Breast epithelium (tissue), 4 donors: Measurements from ENCODE around the gene SLC27A1. TPM values are rescaled to one million over a fixed set of nuclear protein-coding genes. Genes with fewer than 3 reads are reported as not detected.
A peak's percentile ranks its signal among the peaks of the same experiment; 100 is the strongest.

ENCODE experiments used
- DNase-seq, 2 donors: peaks; one replicate each; pipeline ENCODE4 v3.0.0-alpha.2; 2019; ENCODE audit warnings: low spot score in 2 of 2
- H3K27ac ChIP-seq, 2 donors: fragments of 200-600 bp; sonication (generic) in 1 of 2; one replicate each; pipeline ENCODE4 v1.5.1; 2016 to 2019; ENCODE audit warnings: mild to moderate bottlenecking in 1 of 2
- H3K27me3 ChIP-seq, 2 donors: fragments of 200-600 bp; sonication (generic) in 1 of 2; one replicate each; pipeline versions ENCODE4 v1.5.1 to v1.6.0; 2017 to 2019; ENCODE audit warnings: control low read depth in 1 of 2, mild to moderate bottlenecking in 1 of 2
- H3K36me3 ChIP-seq: fragments of 200-600 bp; one replicate; pipeline ENCODE4 v1.5.1; 2019
- H3K4me1 ChIP-seq, 2 donors: fragments of 200-600 bp; sonication (generic); one replicate each; pipeline ENCODE4 v1.5.1; 2016 to 2019; ENCODE audit warnings: control low read depth in 1 of 2
- H3K4me3 ChIP-seq, 3 donors: fragments of 200-600 bp; sonication (generic); 1 replicate in 2 of 3; 2 replicates in 1 of 3; pipeline ENCODE4 v1.5.1; 2016 to 2019; ENCODE audit warnings: mild to moderate bottlenecking in 3 of 3, moderate library complexity in 2 of 3
- H3K9me3 ChIP-seq, 2 donors: fragments of 200-600 bp; sonication (generic) in 1 of 2; one replicate each; pipeline ENCODE4 v1.5.1; 2016 to 2019; ENCODE audit warnings: control low read depth in 1 of 2
- CTCF ChIP-seq, 3 donors: fragments of 450-650 bp; IDR thresholded peaks; one replicate each; pipeline ENCODE4 v1.5.1; 2016 to 2017; ENCODE audit warnings: antibody characterized with exemption in 3 of 3, mild to moderate bottlenecking in 3 of 3, moderate library complexity in 3 of 3
- POLR2A ChIP-seq: fragments of 450-650 bp; IDR thresholded peaks from one replicate; pipeline ENCODE4 v1.6.1; 2016; ENCODE audit warnings: antibody characterized with exemption, mild to moderate bottlenecking, moderate library complexity
- POLR2AphosphoS5 ChIP-seq, 3 donors: sonication (generic); formaldehyde crosslinking; IDR thresholded peaks; one replicate each; pipeline ENCODE4 v1.6.1; 2017; ENCODE audit warnings: antibody characterized with exemption in 3 of 3
- intact Hi-C: fragments of 100-400 bp; cut with DNase I; formaldehyde crosslinking; loops from one replicate; pipeline ENCODE4 v1.15.1; 2023; ENCODE audit warnings: low total_unique reads
- total RNA-seq, 3 donors: library from RNA; depleted of rRNA; stranded (reverse); fragments of >200 nt; gene quantifications; one replicate each; pipeline ENCODE4 v1.1.0, GENCODE V29; 2016

Gene SLC27A1
- total RNA-seq, 3 donors from 2014 or later: 32.4 to 35.4 (median 34.8) TPM

GRCh38 chr19:17441241-17442021 lies 28.9 kb upstream of the SLC27A1 start:
- TF ChIP-seq CTCF (IDR thresholded peaks at IDR 0.05): no peak
- TF ChIP-seq POLR2A: no peak
- TF ChIP-seq POLR2AphosphoS5 (IDR thresholded peaks at IDR 0.05): no peak

GRCh38 chr19:17445526-17446165 lies 24.7 kb upstream of the SLC27A1 start:
- Histone ChIP-seq H3K27ac (no peak overlapping the region), H3K36me3 (no peaks in the 10 kb centered on the region), H3K27me3 (no peaks in the 10 kb centered on the region), H3K4me3 (no peak overlapping the region), H3K9me3 (no peaks in the 10 kb centered on the region), H3K4me1 (no peaks in the 10 kb centered on the region)
- no peak for TF ChIP-seq POLR2AphosphoS5 (IDR thresholded peaks at IDR 0.05)
- no peak for TF ChIP-seq POLR2A
- TF ChIP-seq CTCF (IDR thresholded peaks at IDR 0.05): no peak
- intact Hi-C loops: no loop called here
- no peak for DNase-seq

More at GRCh38 chr19:17441241-17442021, 28.9 kb upstream of the SLC27A1 start:
- Histone ChIP-seq H3K4me3 (no peak overlapping the region), H3K27me3 (no peaks in the 10 kb centered on the region), H3K27ac (peak overlapping the region; percentile 40 to 57), H3K4me1 (no peaks in the 10 kb centered on the region), H3K36me3 (no peaks in the 10 kb centered on the region), H3K9me3 (no peaks in the 10 kb centered on the region)
- intact Hi-C loops: no loop called here
- DNase-seq: no peak

- intact Hi-C loops: no loop called here
- H3K4me3 ChIP-seq: peak overlapping the region in 2 of 3 donors; percentile 57 to 77
- no peaks in the 10 kb centered on the region for H3K36me3 ChIP-seq
- H3K4me1 ChIP-seq: no peaks in the 10 kb centered on the region
- no peaks in the 10 kb centered on the region for H3K9me3 ChIP-seq
- H3K27ac ChIP-seq: peak overlapping the region in 1 of 2 donors; percentile 55
- DNase-seq: no peak
- no peaks in the 10 kb centered on the region for H3K27me3 ChIP-seq
- TF ChIP-seq POLR2A (no peak), CTCF (IDR thresholded peaks at IDR 0.05) (no peak), POLR2AphosphoS5 (IDR thresholded peaks at IDR 0.05) (no peak)
Measured at GRCh38 chr19:17447704-17448130, 22.6 kb upstream of the SLC27A1 start.

- H3K4me1 ChIP-seq: no peaks in the 10 kb centered on the region
- no peak for DNase-seq
- peak in 2 of 3 donors; percentile 17 to 24 for TF ChIP-seq CTCF (IDR thresholded peaks at IDR 0.05)
- no peak for TF ChIP-seq POLR2A
- no peak for TF ChIP-seq POLR2AphosphoS5 (IDR thresholded peaks at IDR 0.05)
- intact Hi-C loops: no loop called here
- H3K27ac ChIP-seq: peak within 1 kb of the TSS in 1 of 2 donors; percentile 55
- no peaks in the 10 kb centered on the region for H3K36me3 ChIP-seq
- no peaks in the 10 kb centered on the region for H3K9me3 ChIP-seq
- H3K4me3 ChIP-seq: peak within 1 kb of the TSS; percentile 38 to 77 (median 57)
- no peaks in the 10 kb centered on the region for H3K27me3 ChIP-seq
Measured at GRCh38 chr19:17448131-17448967, 22.0 kb upstream of the SLC27A1 start, which contains the start of gene TMEM221. Gene TMEM221, minus strand, starts transcription at chr19:17448668. Its CDS starts 206 bp downstream, at chr19:17448462.
